B cell (primary cell): ENCODE data around the gene TAS2R40. TPM values are rescaled to one million over a fixed set of nuclear protein-coding genes. Genes with fewer than 3 reads are reported as not detected.

Experiments used
- ATAC-seq: fragments of 200-7000 bp; cut with Tn5 transposase; one replicate; pipeline ENCODE4 v1.10.0; 2021; ENCODE audit warnings: low read depth, mild to moderate bottlenecking, moderate number of reproducible peaks, moderate library complexity
- CTCF ChIA-PET: fragments of 350-600 bp; sonication (Branson Sonifier 250); formaldehyde crosslinking; loops from one replicate; lab custom pipeline; 2021; ENCODE audit warnings: antibody characterized with exemption, inconsistent platforms; lab: Charles Lee
- POLR2A ChIA-PET: fragments of 350-600 bp; sonication (Branson Sonifier 250); formaldehyde crosslinking; loops from one replicate; lab custom pipeline; 2021; ENCODE audit warnings: antibody characterized with exemption; lab: Charles Lee
- DNase-seq: peaks from one replicate; pipeline ENCODE4 v3.0.0; 2013
- H2AFZ ChIP-seq: 2 replicates; pipeline ENCODE4 v1.6.1; 2012; ENCODE audit warnings: mild to moderate bottlenecking, low read depth, low read length; ENCODE audit not compliant: insufficient read depth, poor library complexity, severe bottlenecking
- H3K27ac ChIP-seq, 2 donors: 1 replicate in 1 of 2; 2 replicates in 1 of 2; pipeline ENCODE4 v1.5.1; 2012 to 2013; ENCODE audit warnings: low read length in 2 of 2, mild to moderate bottlenecking in 2 of 2, moderate library complexity in 1 of 2
- H3K27me3 ChIP-seq, 4 experiments: fragments of 200-600 bp in 1 of 4; sonication (generic) in 1 of 4; replicated peaks in 1 of 4; 1 replicate in 2 of 4; 2 replicates in 2 of 4; pipeline versions ENCODE4 v1.6.1 to v1.7.0; 2013 to 2016; ENCODE audit warnings: low read length in 3 of 4, mild to moderate bottlenecking in 2 of 4, mixed read lengths in 1 of 4, moderate library complexity in 1 of 4; ENCODE audit not compliant: insufficient read depth in 4 of 4, control insufficient read depth in 3 of 4; ENCODE audit errors: control extremely low read depth in 1 of 4
- H3K36me3 ChIP-seq, 2 experiments: replicated peaks in 1 of 2; 1 replicate in 1 of 2; 2 replicates in 1 of 2; pipeline versions ENCODE4 v1.6.1 to v1.7.1; 2013; ENCODE audit warnings: low read length in 1 of 2; ENCODE audit not compliant: insufficient read depth in 2 of 2, control insufficient read depth in 1 of 2; ENCODE audit errors: control extremely low read depth in 1 of 2, extremely low read depth in 1 of 2
- H3K4me1 ChIP-seq, 2 donors: fragments of 200-600 bp in 1 of 2; sonication (generic) in 1 of 2; 1 replicate in 1 of 2; 2 replicates in 1 of 2; pipeline versions ENCODE4 v1.5.1 to v1.6.1; 2013 to 2017; ENCODE audit warnings: low read length in 2 of 2; ENCODE audit not compliant: control insufficient read depth in 2 of 2, insufficient read depth in 2 of 2
- H3K4me2 ChIP-seq: replicated peaks from 2 replicates; pipeline ENCODE3; 2012; ENCODE audit warnings: mild to moderate bottlenecking, low read depth, low read length; ENCODE audit not compliant: poor library complexity, severe bottlenecking
- H3K4me3 ChIP-seq, 5 experiments: fragments of 200-600 bp in 1 of 5; sonication (generic) in 1 of 5; 1 replicate in 3 of 5; 2 replicates in 2 of 5; pipeline versions ENCODE4 v1.5.1 to v1.7.0; 2011 to 2016; ENCODE audit warnings: low read length in 4 of 5, mild to moderate bottlenecking in 4 of 5, low read depth in 2 of 5, control low read depth in 1 of 5, moderate library complexity in 1 of 5; ENCODE audit not compliant: insufficient read depth in 1 of 5; ENCODE audit errors: control extremely low read depth in 1 of 5, extremely low read depth in 1 of 5
- H3K79me2 ChIP-seq: fragments of 200-600 bp; sonication (generic); one replicate; pipeline ENCODE4 v1.6.0; 2016; ENCODE audit warnings: low read length; ENCODE audit not compliant: control insufficient read depth, insufficient read depth
- H3K9ac ChIP-seq: fragments of 200-600 bp; sonication (generic); 2 replicates; pipeline ENCODE4 v1.6.1; 2017; ENCODE audit warnings: mild to moderate bottlenecking, low read length, moderate library complexity
- H3K9me3 ChIP-seq, 3 donors: one replicate each; pipeline versions ENCODE4 v1.6.1 to v1.7.1; 2013; ENCODE audit warnings: low read length in 2 of 3; ENCODE audit not compliant: control insufficient read depth in 2 of 3, insufficient read depth in 1 of 3; ENCODE audit errors: control extremely low read depth in 1 of 3
- H4K20me1 ChIP-seq: 2 replicates; pipeline ENCODE4 v1.6.0; 2012; ENCODE audit warnings: mild to moderate bottlenecking, low read length; ENCODE audit not compliant: insufficient read depth, control insufficient read depth, poor library complexity, severe bottlenecking
- H3K27ac Mint-ChIP-seq: one replicate; pipeline ENCODE4 v1.8.0; 2021; ENCODE audit warnings: mixed read lengths
- H3K27me3 Mint-ChIP-seq: one replicate; pipeline ENCODE4 v1.8.0; 2021; ENCODE audit warnings: mixed read lengths
- H3K4me1 Mint-ChIP-seq: one replicate; pipeline ENCODE4 v1.8.0; 2021; ENCODE audit warnings: mixed read lengths
- H3K4me3 Mint-ChIP-seq: one replicate; pipeline ENCODE4 v1.8.0; 2021; ENCODE audit warnings: mixed read lengths
- H3K9me3 Mint-ChIP-seq: one replicate; pipeline ENCODE4 v1.8.0; 2022; ENCODE audit warnings: mixed read lengths; ENCODE audit not compliant: insufficient read depth
- EZH2 ChIP-seq: IDR thresholded peaks from 2 replicates; pipeline ENCODE4 v1.6.1; 2012; ENCODE audit warnings: borderline replicate concordance, low read depth, mild to moderate bottlenecking, moderate library complexity, low read length; ENCODE audit not compliant: insufficient read depth, poor library complexity, severe bottlenecking
- WGBS: methylation state at CpG from one replicate; pipeline ENCODE4 v1.1.5; 2013; ENCODE audit warnings: missing lambda C conversion rate; ENCODE audit not compliant: insufficient coverage; 5-methylcytosine and 5-hydroxymethylcytosine counted together
- intact Hi-C: fragments of 100-400 bp; cut with micrococcal nuclease; formaldehyde crosslinking; loops from one replicate; pipeline ENCODE4 v1.10.0; 2022
- polyA plus RNA-seq: library from polyadenylated mRNA; depleted of rRNA; stranded (reverse); fragments of >200 nt; gene quantifications from 2 replicates; pipeline ENCODE4 v1.2.3, GENCODE V29; 2012
- total RNA-seq, 2 donors: library from RNA; stranded (reverse); fragments of 120-200 nt in 1 of 2; gene quantifications; 1 replicate in 1 of 2; 2 replicates in 1 of 2; pipeline versions ENCODE4 v1.2.3 to v1.2.4, GENCODE V29; 2013 to 2022
- TF ChIP-seq, protein P1 (sequence below): fragments of 200-600 bp; IDR thresholded peaks from one replicate; pipeline ENCODE4 v1.8.0; 2022; ENCODE audit warnings: antibody characterized with exemption, mild to moderate bottlenecking

Gene TAS2R40
- total and polyA plus RNA-seq, 2 donors (not counting 1 experiment from before 2014, with no cell fraction given) = not detected

- CTCF ChIA-PET = interaction anchor here (1.1 to 11.5 kb wide), 3 partner anchors 10 to 215 kb away, joined by 3 to 809 read pairs (median 9); no protein-coding TSS in a partner anchor
- no peak overlapping the region for H3K4me2 ChIP-seq
- H3K79me2 ChIP-seq = no peaks in the 10 kb centered on the region
- H3K27me3 ChIP-seq = peaks cover 0 to 7% (median 4%) of the 10 kb centered on the region in 4 experiments
- ATAC-seq (no peak), DNase-seq (no peak)
- H3K4me1 Mint-ChIP-seq = no peaks in the 10 kb centered on the region
- POLR2A ChIA-PET = no interaction called here
- H3K9me3 ChIP-seq = no peaks in the 10 kb centered on the region
- H4K20me1 ChIP-seq = no peaks in the 10 kb centered on the region
- H3K27me3 Mint-ChIP-seq = peaks cover 23% of the 10 kb centered on the region
- H3K36me3 ChIP-seq = no peaks in the 10 kb centered on the region
- TF ChIP-seq, protein P1, sequence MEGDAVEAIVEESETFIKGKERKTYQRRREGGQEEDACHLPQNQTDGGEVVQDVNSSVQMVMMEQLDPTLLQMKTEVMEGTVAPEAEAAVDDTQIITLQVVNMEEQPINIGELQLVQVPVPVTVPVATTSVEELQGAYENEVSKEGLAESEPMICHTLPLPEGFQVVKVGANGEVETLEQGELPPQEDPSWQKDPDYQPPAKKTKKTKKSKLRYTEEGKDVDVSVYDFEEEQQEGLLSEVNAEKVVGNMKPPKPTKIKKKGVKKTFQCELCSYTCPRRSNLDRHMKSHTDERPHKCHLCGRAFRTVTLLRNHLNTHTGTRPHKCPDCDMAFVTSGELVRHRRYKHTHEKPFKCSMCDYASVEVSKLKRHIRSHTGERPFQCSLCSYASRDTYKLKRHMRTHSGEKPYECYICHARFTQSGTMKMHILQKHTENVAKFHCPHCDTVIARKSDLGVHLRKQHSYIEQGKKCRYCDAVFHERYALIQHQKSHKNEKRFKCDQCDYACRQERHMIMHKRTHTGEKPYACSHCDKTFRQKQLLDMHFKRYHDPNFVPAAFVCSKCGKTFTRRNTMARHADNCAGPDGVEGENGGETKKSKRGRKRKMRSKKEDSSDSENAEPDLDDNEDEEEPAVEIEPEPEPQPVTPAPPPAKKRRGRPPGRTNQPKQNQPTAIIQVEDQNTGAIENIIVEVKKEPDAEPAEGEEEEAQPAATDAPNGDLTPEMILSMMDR = no peak
- TF ChIP-seq EZH2 = no peak
- 83% methylated on average over 1 of the region's 5 CpGs for WGBS
- H3K27ac ChIP-seq = no peak overlapping the region
- intact Hi-C loops = no loop called here
- no peak overlapping the region for H3K4me3 ChIP-seq
- H3K4me3 Mint-ChIP-seq = no peak overlapping the region
- H3K27ac Mint-ChIP-seq = no peak overlapping the region
- no peaks in the 10 kb centered on the region for H3K4me1 ChIP-seq
- no peaks in the 10 kb centered on the region for H3K9me3 Mint-ChIP-seq
- H2AFZ ChIP-seq = no peak overlapping the region
- H3K9ac ChIP-seq = no peak overlapping the region
Measured at GRCh38 chr7:143225047-143225446, 3.2 kb downstream of the TAS2R40 start.

DNA sequence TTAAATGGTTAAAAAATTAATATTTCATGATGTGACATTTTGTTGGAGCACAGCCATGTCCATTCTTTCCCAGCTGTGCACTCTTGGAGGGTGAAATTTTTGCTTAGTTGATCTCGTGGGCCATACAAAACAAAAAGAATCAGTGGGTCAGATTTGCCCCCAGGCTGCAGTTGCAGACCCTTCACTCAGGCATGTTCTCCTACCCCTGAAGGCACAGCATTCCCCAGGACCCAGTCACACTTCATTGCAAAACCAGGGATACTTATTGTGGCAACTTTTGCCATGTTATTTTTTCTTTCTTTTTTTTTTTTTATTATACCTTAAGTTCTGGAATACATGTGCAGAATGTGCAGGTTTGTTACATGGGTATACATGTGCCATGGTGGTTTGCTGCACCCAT is 6.0 kb downstream of the TAS2R40 start:
- Mint-ChIP-seq H3K27me3 (peaks cover 10% of the 10 kb centered on the region), H3K27ac (no peak overlapping the region), H3K4me1 (no peaks in the 10 kb centered on the region), H3K4me3 (no peak overlapping the region), H3K9me3 (no peaks in the 10 kb centered on the region)
- DNase-seq = no peak
- CTCF ChIA-PET = interaction anchor here (2.0 kb wide), 1 partner anchor 13 kb away, joined by 6 read pairs; no protein-coding TSS in a partner anchor
- ATAC-seq = no peak
- Histone ChIP-seq H3K27ac (no peak overlapping the region), H3K9me3 (no peaks in the 10 kb centered on the region), H4K20me1 (no peaks in the 10 kb centered on the region), H3K36me3 (no peaks in the 10 kb centered on the region), H3K4me3 (no peak overlapping the region), H3K79me2 (no peaks in the 10 kb centered on the region), H3K9ac (no peak overlapping the region), H2AFZ (no peak overlapping the region), H3K4me2 (no peak overlapping the region), H3K4me1 (no peaks in the 10 kb centered on the region), H3K27me3 (peaks cover 0 to 3% (median 2%) of the 10 kb centered on the region in 4 experiments)
- intact Hi-C loops = no loop called here
- no CpG with 5 or more reads among the region's 1 CpG for WGBS
- POLR2A ChIA-PET = no interaction called here
- TF ChIP-seq, protein P1 = no peak
- no peak for TF ChIP-seq EZH2
